IPS-18c (cell line): Measurements from ENCODE around the gene CAMK2G.

Source experiments
- H3K4me3 ChIP-seq: 2 replicates; pipeline ENCODE4 v1.7.0; 2013; ENCODE audit warnings: low read depth, mild to moderate bottlenecking, low read length, moderate library complexity; ENCODE audit not compliant: insufficient read depth
- H3K9me3 ChIP-seq: one replicate; pipeline ENCODE4 v1.6.1; 2013; ENCODE audit warnings: mild to moderate bottlenecking, low read length, moderate library complexity; ENCODE audit not compliant: control insufficient read depth, insufficient read depth

The CAMK2G gene

GRCh38 chr10:73858750-73859427, 15.5 kb downstream of the CAMK2G start:
- H3K9me3 ChIP-seq, result no peaks in the 10 kb centered on the region
- H3K4me3 ChIP-seq, result no peak overlapping the region

DNA sequence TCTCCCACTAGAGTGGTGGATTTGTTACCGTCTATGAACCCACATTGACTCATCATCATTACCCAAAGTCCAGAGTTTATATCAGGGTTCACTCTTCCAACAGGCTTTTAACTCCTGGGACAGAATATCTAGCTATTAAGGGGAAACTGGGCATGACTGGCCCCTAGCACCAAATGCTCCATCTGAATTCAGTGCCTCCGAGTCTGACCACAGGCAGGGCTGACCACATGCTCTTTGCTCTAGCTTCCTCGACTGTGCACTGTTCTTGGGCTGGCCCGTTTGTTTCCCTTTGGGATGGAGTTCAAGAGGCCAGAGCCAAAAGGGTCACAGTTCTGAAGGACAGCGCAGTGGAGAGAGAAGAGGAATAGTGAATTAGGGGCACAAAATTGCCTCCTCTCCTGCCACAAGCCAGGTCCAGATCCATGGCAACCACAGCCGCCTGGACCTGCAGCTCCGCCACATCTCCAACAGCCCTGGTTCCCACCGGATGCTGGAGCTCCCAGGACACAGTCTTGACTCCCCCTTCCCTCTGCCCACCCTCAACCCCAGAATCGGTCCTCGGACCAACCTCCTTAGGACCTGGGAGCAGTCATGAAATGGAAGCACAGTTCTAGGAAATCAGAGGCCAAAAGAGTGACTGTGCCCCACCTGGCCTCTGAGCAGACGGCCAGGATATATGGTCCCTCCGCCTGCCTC, 16.2 kb downstream of the CAMK2G start:
- Histone ChIP-seq H3K9me3 (no peaks in the 10 kb centered on the region), H3K4me3 (no peak overlapping the region)

GRCh38 chr10:73857446-73857845, 16.9 kb downstream of the CAMK2G start:
- no peak overlapping the region for H3K4me3 ChIP-seq

GRCh38 chr10:73856261-73856660, 18.1 kb downstream of the CAMK2G start:
- H3K9me3 ChIP-seq, result no peaks in the 10 kb centered on the region
- no peak overlapping the region for H3K4me3 ChIP-seq

More at GRCh38 chr10:73857446-73857845, 16.9 kb downstream of the CAMK2G start:
- H3K9me3 ChIP-seq, result no peaks in the 10 kb centered on the region

GRCh38 chr10:73855413-73855812, 18.9 kb downstream of the CAMK2G start:
- Histone ChIP-seq H3K4me3 (no peak overlapping the region), H3K9me3 (no peaks in the 10 kb centered on the region)

- H3K4me3 ChIP-seq, result no peak overlapping the region
- peaks cover 2% of the 10 kb centered on the region for H3K9me3 ChIP-seq
Measured at GRCh38 chr10:73854310-73854709, 20.0 kb downstream of the CAMK2G start.

DNA sequence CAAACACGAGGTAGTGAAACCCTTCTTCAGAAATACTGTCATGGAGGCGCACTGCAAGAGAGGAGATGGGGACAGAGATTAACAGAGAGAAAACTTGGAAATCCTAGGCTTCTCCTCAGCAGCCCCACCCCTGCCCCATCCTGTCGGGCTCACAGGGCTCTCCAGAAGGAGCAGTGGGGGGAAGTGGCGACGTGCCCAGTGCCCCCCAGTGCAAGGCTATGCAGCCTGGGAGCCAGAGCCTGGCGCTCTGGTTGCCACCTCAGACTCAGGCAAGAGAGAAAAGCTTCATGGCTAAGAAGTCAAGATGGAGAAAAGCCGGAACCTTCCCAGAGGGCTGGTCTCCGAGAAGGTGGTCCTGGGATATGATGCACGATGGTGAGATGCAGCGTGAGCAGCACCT, 21.2 kb downstream of the CAMK2G start:
- no peak overlapping the region for H3K4me3 ChIP-seq
- H3K9me3 ChIP-seq, result peaks cover 2% of the 10 kb centered on the region

DNA sequence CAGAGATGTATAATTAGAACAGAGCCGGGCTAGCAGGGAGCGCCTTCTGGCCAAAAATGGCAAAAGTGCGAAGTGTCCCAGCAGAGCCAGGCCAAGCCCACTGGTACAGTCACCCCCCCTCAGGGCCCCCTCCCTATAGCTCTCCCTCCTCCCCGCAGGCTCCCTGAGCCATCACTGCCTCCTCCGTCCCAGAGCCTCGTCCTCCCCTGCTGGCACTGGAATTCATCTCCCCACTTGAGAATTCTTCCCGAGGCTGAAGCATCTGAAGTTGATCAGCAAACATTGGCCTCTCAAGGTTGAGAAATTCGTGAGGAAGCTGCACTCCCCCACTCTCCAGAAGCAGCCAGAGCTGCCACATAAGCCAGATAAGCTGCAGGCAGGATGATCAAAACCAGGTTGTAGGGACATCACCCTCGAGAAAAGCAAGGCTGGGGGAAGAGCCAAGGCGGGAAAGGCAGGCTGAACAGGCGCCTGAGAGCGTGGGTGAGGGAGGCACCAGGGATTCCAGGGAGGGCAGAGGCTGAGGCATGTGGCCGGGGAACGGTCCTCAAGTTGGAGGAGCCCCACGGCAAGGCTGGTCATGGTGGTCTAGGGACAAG, 23.4 kb downstream of the CAMK2G start:
- peaks cover 2% of the 10 kb centered on the region for H3K9me3 ChIP-seq
- H3K4me3 ChIP-seq, result no peak overlapping the region

DNA sequence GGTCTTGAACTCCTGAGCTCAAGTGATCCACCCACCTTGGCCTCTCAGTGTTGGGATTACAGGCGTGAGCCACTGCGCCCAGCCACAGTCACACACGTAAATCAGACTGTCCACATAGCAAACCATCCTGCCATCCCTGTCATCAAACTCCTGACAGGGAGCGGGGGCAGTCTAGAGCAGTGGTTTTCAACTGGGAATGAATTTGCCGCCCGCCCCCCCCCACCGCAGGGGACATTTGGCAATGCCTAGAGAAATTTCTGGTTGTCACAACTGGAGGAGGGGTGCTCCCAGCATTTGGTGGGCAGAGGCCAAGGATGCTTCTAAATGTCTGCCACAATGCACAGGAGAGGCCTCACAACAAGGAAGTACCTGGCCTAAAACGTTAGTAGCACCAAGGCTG, 24.1 kb downstream of the CAMK2G start:
- H3K9me3 ChIP-seq, result peaks cover 2% of the 10 kb centered on the region
- no peak overlapping the region for H3K4me3 ChIP-seq

GRCh38 chr10:73848821-73849489, 25.4 kb downstream of the CAMK2G start:
- H3K9me3 ChIP-seq, result peaks cover 2% of the 10 kb centered on the region
- no peak overlapping the region for H3K4me3 ChIP-seq

DNA sequence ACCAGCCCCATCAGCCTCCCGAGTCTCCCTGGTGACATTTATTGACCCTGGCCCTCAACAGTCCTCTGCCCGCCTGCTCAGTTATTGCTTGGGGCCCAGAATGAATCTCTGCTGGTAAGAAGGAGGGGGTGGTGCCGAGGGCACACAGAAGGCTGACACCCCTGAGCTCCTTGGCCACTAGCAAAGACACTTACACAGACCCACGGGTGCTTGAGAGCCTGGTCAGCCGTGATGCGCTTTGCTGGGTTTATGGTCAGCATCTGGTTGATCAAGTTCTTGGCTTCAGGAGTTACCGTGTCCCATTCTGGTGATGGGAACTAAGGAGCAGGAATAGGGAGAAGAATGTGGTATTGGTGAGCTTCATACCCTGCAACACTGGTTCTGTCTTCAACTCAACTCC, 27.3 kb downstream of the CAMK2G start:
- H3K4me3 ChIP-seq, result no peak overlapping the region
- peaks cover 2% of the 10 kb centered on the region for H3K9me3 ChIP-seq

GRCh38 chr10:73843261-73843660, 31.1 kb downstream of the CAMK2G start:
- Histone ChIP-seq H3K4me3 (no peak overlapping the region), H3K9me3 (no peaks in the 10 kb centered on the region)

GRCh38 chr10:73842349-73842748, 32.0 kb downstream of the CAMK2G start:
- no peak overlapping the region for H3K4me3 ChIP-seq
- H3K9me3 ChIP-seq, result no peaks in the 10 kb centered on the region

DNA sequence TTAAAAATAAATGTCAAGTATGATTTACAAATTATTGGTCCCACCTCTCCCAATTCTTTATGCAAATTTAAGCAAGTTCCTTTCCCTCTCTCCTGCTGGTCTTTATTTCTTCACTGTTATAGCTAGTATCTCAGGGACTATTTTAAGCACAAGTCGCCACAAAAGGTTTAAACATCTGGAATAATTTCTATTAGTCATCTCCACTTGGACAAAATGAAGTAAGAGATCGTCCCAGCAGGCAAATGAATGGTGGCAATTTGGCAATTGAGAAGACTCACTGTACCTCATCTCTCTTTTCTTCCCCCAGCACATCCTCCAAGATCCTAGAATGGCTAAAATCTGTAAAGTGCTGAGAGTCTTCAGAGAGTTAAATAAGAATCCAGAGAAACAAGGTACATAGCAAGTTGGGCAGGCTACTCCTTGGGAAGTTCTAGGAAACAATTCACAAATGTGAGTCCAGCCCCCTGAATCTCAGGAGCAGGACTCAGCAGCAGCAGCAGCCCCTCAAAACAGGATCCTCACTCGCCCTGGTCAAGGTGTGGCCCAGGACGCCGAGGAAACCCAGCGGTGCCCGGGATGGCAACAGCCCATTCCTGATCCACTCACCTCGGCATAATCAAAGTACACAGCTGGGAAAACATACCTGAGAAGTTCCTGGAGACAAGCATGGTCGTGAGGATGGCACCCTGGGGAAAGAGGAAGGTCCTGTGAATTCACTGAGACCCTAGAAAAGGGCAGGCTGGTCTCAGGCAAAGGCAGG, 32.6 kb downstream of the CAMK2G start:
- Histone ChIP-seq H3K4me3 (no peak overlapping the region), H3K9me3 (no peaks in the 10 kb centered on the region)

DNA sequence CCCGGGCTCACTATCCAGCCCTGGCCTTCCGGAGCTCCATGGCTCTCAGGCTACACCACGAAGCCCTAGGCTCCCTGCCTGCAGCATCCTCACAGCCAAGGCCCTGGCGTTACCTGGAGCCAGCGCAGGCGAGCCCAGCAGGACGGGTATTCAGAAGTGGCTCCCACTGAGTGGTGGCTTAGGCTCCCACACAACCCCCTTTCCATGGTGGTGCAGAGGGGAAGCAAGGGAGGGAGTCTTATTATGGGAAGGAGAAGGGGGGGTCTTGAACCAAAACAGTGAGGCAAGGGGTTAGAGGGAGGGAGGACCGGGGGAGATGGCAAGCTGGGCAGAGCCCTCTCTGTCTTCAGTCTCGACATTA, 33.3 kb downstream of the CAMK2G start:
- H3K4me3 ChIP-seq, result no peak overlapping the region
- no peaks in the 10 kb centered on the region for H3K9me3 ChIP-seq

DNA sequence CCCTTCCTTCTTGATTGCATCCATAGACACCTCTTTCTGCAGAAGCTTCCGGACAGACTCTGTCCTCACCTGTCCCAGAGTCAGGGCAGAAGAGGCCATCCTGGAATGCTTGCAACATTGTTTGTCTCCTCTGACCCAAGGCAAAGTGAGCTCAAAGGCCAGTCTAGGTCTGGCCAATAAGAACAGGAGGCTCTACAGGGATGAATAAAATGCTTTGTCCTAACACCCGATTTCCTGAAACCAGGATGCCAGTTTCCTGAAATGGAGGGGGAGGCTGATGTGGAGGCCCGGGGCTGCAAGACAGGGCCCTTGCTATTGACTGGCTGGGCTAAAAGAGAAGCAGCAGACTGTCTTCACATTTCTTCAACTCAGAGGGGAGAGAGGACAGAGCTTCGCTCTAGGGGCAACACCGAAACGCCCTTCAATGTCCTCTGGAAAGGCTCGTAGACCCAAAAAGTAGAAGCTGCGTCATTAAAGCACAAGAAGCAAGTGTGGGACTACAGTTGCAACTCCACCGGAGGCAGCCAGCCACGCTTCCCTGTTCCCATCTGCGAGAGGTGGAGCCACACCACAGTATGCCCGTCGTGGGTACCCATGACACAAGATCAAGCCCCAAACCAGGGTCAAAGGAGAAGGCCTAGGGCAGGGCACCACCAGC, 33.8 kb downstream of the CAMK2G start:
- Histone ChIP-seq H3K9me3 (no peaks in the 10 kb centered on the region), H3K4me3 (no peak overlapping the region)

DNA sequence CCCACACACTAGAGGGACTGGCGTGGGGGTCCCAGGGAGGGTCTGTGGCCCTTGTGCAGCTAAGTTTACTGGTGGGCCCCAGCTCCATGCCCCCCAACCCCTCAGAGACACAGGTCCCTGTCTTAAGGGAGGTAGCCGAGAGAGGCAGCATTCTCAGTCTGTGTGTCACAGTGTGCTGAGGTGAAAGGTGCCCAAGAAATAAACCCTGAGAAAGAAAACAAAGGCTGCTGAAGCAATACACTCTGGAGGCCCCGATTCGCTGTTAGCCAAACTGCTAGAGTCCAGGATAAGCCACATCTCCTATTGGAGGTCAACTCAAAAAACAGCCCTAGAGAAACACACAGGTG, 34.3 kb downstream of the CAMK2G start:
- no peaks in the 10 kb centered on the region for H3K9me3 ChIP-seq
- no peak overlapping the region for H3K4me3 ChIP-seq
